ENCODE results near the gene HCN4.

Gene HCN4

GRCh38 chr15:73359651-73360050, 9.1 kb downstream of the HCN4 start:
- TF ChIP-seq ZFX (IDR thresholded peaks at IDR 0.05; ENCODE audit: borderline replicate concordance) (no peak), CTCF (IDR thresholded peaks at IDR 0.05) (no peak)
- no peak overlapping the region for H3K27ac ChIP-seq

DNA sequence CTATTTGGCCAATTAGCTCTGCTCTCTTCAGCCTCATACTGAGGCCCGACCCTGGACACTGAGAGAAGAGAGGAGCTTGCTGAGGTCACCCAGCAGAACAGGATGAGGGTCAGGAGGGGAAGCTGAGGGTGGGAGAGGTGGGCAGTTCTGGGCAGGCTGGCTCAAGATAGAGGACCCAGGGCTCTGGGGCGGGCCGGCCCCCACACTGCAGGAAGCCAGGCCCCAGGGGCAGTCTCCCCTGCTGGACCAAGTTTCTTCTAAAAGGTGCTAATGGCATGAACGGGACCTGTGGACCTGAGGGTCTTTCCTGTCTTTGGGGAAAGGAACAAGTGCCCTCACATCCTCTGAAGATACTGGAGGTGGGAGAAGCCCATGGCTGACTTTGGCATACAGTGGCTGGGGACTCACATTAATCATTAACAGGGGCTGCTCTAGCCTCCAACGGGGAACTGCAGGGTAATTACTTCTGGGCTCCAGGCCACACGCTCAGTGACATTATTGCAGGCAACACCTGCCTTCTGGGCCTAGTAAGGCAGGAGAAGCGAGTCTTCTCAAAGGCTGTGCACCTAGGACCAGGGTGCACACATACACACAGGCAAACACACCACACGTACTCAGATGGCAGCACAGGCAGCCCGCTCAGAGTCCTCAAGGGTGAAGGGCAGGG, 10.6 kb downstream of the HCN4 start:
- no peak overlapping the region for H3K27ac ChIP-seq
- TF ChIP-seq CTCF (IDR thresholded peaks at IDR 0.05) = no peak
- TF ChIP-seq ZFX (IDR thresholded peaks at IDR 0.05; ENCODE audit: borderline replicate concordance) = no peak

DNA sequence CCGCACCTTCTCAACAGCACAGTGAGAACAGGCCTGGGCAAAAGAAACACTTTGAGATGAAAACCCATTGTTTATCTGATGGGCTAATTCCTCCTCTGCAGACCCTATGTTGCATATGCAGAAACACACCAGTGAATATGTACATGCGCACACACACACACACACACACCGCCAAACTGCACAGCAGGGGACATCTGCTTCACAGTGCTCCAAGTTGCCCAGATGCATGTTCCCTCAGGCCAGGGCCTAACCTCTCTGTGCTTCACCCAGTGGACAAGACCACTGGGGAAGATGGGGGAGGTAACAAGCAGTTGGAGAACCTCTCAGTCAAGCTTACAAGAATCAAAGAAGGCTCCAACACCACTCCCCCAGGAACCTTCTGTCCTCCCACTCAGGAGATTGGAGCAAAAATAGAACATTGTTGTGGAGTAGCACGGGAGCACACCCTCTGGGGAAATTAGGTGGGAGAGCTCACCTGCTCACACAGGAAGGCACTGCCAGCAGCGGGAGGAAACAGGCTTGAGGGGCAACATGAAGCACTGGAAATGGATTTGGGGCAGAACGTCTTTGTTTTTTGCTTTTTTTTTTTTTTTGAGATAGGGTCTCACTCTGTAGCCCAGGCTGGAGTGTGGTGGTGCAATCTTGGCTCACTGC, 13.0 kb downstream of the HCN4 start:
- TF ChIP-seq ZFX (IDR thresholded peaks at IDR 0.05; ENCODE audit: borderline replicate concordance) (no peak), CTCF (IDR thresholded peaks at IDR 0.05) (no peak)
- no peak overlapping the region for H3K27ac ChIP-seq

GRCh38 chr15:73354241-73354640, 14.5 kb downstream of the HCN4 start:
- H3K27ac ChIP-seq = no peak overlapping the region
- TF ChIP-seq CTCF (IDR thresholded peaks at IDR 0.05) (no peak), ZFX (IDR thresholded peaks at IDR 0.05; ENCODE audit: borderline replicate concordance) (no peak)

DNA sequence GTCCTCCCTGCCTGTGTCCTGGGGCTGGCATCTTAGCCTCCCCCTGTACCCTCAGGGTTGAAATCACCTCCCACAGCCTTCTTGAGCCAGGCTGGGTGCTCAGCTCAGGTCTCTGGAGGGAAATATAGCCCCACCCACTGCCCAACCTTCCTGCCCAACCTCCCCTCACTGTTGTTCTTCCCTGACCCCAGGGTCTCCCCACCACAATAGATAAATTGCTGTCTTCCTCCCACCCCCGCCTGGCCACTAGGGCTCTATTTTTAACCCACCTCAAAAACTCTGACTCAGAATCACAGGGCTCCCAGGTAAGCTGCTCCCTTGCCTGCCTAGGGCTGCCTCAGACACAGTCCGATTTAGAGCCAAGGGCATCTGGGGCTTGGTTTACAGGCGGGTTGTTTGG, 15.0 kb downstream of the HCN4 start:
- H3K27ac ChIP-seq = no peak overlapping the region

DNA sequence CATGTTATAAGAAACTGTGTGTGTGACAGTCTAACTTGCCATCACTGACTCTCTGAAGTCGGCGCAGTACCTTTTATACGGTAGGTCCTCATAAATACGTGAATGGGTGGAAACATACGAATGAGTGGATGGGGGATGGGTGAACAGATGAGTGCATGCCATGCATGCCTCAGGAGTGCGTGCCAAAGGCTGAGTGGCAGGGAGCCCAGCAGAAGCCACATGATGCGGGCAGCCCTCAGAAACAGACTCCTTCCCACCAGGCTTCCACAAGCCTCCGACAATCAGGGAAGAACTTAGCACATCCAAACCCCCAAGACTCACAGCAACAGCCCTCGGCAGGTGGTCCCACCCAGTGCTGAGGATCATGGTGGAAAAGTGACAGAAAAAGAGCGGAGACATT, 16.7 kb downstream of the HCN4 start:
- TF ChIP-seq CTCF (IDR thresholded peaks at IDR 0.05) (no peak), ZFX (IDR thresholded peaks at IDR 0.05; ENCODE audit: borderline replicate concordance) (no peak)
- H3K27ac ChIP-seq = no peak overlapping the region

More for the DNA sequence above, 15.0 kb downstream of the HCN4 start:
- TF ChIP-seq ZFX (IDR thresholded peaks at IDR 0.05; ENCODE audit: borderline replicate concordance) (no peak), CTCF (IDR thresholded peaks at IDR 0.05) (no peak)

DNA sequence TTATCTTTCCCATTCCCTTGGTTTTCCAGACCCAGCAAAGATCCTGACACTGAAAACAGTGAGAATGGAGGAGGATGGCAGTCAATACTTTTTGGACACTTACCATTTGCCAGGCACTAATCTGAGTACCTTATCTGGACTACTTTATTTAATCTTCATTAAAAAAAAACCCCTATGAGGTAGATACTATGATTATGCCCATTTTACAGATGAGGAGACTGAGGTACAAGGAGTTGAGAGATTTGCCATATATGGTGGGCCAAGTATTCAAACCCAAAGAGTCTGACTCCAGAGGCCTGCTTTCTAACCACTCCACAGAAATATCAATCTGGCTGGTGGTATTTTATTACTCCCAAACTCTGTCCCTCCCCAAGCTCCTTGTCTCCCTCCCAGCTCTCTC, 19.6 kb downstream of the HCN4 start:
- no peak overlapping the region for H3K27ac ChIP-seq
- TF ChIP-seq CTCF (IDR thresholded peaks at IDR 0.05) (no peak), ZFX (IDR thresholded peaks at IDR 0.05; ENCODE audit: borderline replicate concordance) (no peak)
